ENCODE measurements around the gene ARHGAP15. TPM values are rescaled to one million over a fixed set of nuclear protein-coding genes. Genes with fewer than 3 reads are reported as not detected.
A peak's percentile ranks its signal among the peaks of the same experiment; 100 is the strongest.

The ARHGAP15 gene
- total and polyA plus RNA-seq, 8 donors = 0.69 to 5.2 (median 1.5) TPM

DNA sequence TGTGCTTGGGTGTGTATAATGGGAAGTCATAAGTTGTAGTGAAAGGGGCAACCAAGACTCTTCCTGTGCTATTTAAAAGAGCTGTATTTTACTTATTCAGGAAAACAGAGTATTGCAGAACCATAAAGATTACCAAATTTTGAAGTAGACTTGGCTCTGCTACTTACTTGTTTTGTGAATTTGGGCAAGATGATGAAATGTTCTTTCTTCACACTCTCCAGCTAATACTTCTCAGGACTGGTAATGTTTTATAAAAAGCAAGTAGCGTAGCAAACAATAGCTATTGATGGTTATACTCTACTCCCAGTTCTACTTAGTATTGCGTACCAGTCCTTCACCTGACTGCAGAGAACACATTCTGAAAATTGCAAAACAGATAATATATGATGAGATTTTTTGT is 374.1 kb downstream of the ARHGAP15 start:
- FAIRE-seq (no peak), DNase-seq (no peak), ATAC-seq (peak in 1 of 4 donors; percentile 52)
- intact Hi-C loops (cut with DNase I) = no loop called here
- Histone ChIP-seq H3K27me3 (no peaks in the 10 kb centered on the region), H3K4me3 (no peak overlapping the region), H3K36me3 (no peaks in the 10 kb centered on the region), H3K27ac (no peak overlapping the region), H3K4me1 (no peaks in the 10 kb centered on the region), H3K9me3 (no peaks in the 10 kb centered on the region)
- TF ChIP-seq, protein P1, sequence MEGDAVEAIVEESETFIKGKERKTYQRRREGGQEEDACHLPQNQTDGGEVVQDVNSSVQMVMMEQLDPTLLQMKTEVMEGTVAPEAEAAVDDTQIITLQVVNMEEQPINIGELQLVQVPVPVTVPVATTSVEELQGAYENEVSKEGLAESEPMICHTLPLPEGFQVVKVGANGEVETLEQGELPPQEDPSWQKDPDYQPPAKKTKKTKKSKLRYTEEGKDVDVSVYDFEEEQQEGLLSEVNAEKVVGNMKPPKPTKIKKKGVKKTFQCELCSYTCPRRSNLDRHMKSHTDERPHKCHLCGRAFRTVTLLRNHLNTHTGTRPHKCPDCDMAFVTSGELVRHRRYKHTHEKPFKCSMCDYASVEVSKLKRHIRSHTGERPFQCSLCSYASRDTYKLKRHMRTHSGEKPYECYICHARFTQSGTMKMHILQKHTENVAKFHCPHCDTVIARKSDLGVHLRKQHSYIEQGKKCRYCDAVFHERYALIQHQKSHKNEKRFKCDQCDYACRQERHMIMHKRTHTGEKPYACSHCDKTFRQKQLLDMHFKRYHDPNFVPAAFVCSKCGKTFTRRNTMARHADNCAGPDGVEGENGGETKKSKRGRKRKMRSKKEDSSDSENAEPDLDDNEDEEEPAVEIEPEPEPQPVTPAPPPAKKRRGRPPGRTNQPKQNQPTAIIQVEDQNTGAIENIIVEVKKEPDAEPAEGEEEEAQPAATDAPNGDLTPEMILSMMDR (IDR thresholded peaks at IDR 0.05) = no peak
- 89 to 99% methylated on average over 2 of the region's 2 CpGs for WGBS, 2 donors

DNA sequence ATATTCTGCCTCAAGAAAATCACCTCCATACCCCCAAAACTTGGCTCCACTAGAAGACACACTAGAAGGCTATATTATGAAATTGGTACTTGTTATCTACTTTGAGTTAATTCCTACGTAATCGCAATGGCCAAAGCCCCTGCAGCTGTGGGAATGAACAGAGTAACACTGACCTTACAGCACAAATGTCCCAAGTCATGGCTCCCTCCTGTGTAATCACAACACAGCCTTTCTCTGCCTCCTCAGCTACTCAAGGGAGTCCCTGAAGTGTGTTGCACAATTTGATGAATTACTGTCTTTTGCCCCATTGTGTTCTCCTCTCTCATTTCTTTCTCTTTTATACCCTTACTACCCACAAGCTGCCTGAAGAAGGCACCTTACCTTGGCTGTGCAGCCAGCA is 375.2 kb downstream of the ARHGAP15 start:
- no peaks in the 10 kb centered on the region for H3K4me1 ChIP-seq
- no peak overlapping the region for H3K27ac ChIP-seq
- intact Hi-C loops (cut with DNase I) = no loop called here
- DNase-seq = no peak
- 91 to 94% methylated on average over 2 of the region's 2 CpGs for WGBS, 2 donors
- no peaks in the 10 kb centered on the region for H3K9me3 ChIP-seq
- H3K4me3 ChIP-seq = no peak overlapping the region
- H3K27me3 ChIP-seq = no peaks in the 10 kb centered on the region
- peak in 1 of 4 donors; percentile 40 for ATAC-seq
- no peaks in the 10 kb centered on the region for H3K36me3 ChIP-seq
- no peak for FAIRE-seq
- TF ChIP-seq, protein P1 (IDR thresholded peaks at IDR 0.05) = no peak

DNA sequence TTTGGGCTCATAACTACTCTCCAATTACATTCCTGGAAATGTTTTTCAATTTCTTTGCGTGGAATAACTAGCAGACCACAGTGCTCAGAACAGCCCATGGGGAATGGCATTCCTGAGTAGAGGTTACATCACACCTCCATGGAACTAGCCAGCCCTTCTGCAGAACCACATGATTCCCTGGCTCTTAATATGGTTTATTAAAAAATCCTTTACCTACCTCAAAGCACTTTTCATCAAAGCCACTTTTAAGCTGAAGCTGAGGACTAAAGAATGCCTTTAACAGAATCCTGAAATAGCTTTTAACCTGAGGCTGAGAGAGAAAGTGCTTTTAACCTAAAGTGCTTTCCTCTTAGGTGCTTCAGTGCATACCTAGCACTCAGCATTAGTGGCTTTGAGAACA is 376.3 kb downstream of the ARHGAP15 start:
- intact Hi-C loops (cut with DNase I) = no loop called here
- Histone ChIP-seq H3K27ac (no peak overlapping the region), H3K27me3 (no peaks in the 10 kb centered on the region), H3K4me1 (no peaks in the 10 kb centered on the region), H3K4me3 (no peak overlapping the region), H3K9me3 (no peaks in the 10 kb centered on the region), H3K36me3 (no peaks in the 10 kb centered on the region)
- WGBS, 2 donors = 86 to 88% methylated on average over 1 of the region's 1 CpG
- TF ChIP-seq, protein P1 (IDR thresholded peaks at IDR 0.05) = no peak
- ATAC-seq (no peak), FAIRE-seq (no peak), DNase-seq (no peak)

DNA sequence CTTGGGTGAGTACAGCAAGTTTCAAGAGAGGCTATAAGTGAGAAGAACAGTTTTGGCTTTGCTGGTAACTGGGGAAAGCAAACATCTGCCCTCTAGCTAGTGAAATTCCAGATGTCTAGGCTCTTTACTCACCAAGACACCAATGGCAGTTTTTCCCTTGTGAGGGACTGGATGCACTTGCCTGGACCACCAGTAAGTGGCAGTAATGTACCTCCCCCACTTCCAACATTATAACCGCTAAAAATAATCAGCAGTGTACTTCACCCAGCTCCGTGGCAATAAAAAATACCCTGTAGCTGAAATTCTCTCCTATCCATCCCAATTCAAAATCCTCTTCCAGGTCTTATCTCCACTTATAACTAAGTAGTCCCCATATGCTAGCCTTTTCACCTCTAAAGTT is 383.9 kb downstream of the ARHGAP15 start:
- 14 to 26% methylated on average over 2 of the region's 2 CpGs for WGBS, 2 donors
- TF ChIP-seq, protein P1 (IDR thresholded peaks at IDR 0.05) = peak; percentile 11 to 43 (median 26)
- Histone ChIP-seq H3K36me3 (no peaks in the 10 kb centered on the region), H3K27ac (no peak overlapping the region), H3K9me3 (no peaks in the 10 kb centered on the region), H3K4me1 (no peaks in the 10 kb centered on the region), H3K4me3 (no peak overlapping the region), H3K27me3 (no peaks in the 10 kb centered on the region)
- intact Hi-C loops (cut with DNase I) = no loop called here
- ATAC-seq (peak in 3 of 4 donors; percentile 65 to 82 (median 75)), DNase-seq (peak in 1 of 6 donors; percentile 16), FAIRE-seq (no peak)

DNA sequence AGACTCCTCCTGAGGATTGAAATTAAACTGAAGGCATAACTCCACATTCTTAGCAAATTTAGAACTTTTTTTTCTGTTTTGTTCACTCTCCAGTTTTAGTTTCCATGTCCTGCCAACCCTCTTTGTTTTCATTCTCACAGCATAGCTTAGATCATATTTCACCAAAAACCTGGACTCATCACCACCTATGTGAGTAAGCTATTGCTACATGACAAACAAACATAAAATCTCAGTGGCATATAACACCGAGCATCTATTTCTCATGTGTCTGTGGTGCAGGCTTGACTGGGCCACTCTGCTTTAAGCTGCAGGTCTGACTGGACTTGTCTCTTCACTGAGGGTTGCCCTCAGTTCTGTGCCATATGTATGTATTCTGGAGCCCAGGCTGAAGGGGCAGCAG is 385.2 kb downstream of the ARHGAP15 start:
- no peaks in the 10 kb centered on the region for H3K9me3 ChIP-seq
- TF ChIP-seq, protein P1 (IDR thresholded peaks at IDR 0.05) = no peak
- no peaks in the 10 kb centered on the region for H3K36me3 ChIP-seq
- DNase-seq (no peak), FAIRE-seq (no peak), ATAC-seq (no peak)
- H3K4me3 ChIP-seq = no peak overlapping the region
- intact Hi-C loops (cut with DNase I) = no loop called here
- H3K27ac ChIP-seq = no peak overlapping the region
- no peaks in the 10 kb centered on the region for H3K4me1 ChIP-seq
- no peaks in the 10 kb centered on the region for H3K27me3 ChIP-seq
- 0 to 44% methylated on average over 1 of the region's 1 CpG for WGBS, 2 donors
